Esophagus squamous epithelium (tissue), 5 donors: ENCODE results near the gene SLC44A3. TPM values are rescaled to one million over a fixed set of nuclear protein-coding genes. Genes with fewer than 3 reads are reported as not detected.

ENCODE experiments used
- DNase-seq: peaks from one replicate; lab custom pipeline; 2025; lab: John Stamatoyannopoulos, UW
- H3K27ac ChIP-seq, 4 donors: fragments of 200-600 bp; sonication (generic); one replicate each; pipeline ENCODE4 v1.5.1; 2016 to 2019; ENCODE audit warnings: mild to moderate bottlenecking in 1 of 4
- H3K27me3 ChIP-seq, 4 donors: fragments of 200-600 bp; sonication (generic); 1 replicate in 3 of 4; 2 replicates in 1 of 4; pipeline versions ENCODE4 v1.5.1 to v1.6.0; 2017 to 2021; ENCODE audit warnings: antibody characterized with exemption in 1 of 4
- H3K36me3 ChIP-seq, 3 donors: fragments of 200-600 bp; sonication (generic); one replicate each; pipeline ENCODE4 v1.5.1; 2016 to 2019
- H3K4me1 ChIP-seq, 3 donors: fragments of 200-600 bp; sonication (generic); one replicate each; pipeline ENCODE4 v1.5.1; 2017 to 2019
- H3K4me3 ChIP-seq, 4 donors: fragments of 200-600 bp; sonication (generic); 1 replicate in 3 of 4; 2 replicates in 1 of 4; pipeline ENCODE4 v1.5.1; 2016 to 2019; ENCODE audit warnings: mild to moderate bottlenecking in 2 of 4, moderate library complexity in 1 of 4
- H3K9me3 ChIP-seq, 3 donors: fragments of 200-600 bp; sonication (generic); one replicate each; pipeline ENCODE4 v1.5.1; 2016 to 2019
- POLR2A ChIP-seq, 4 donors: fragments of 450-650 bp; IDR thresholded peaks; one replicate each; pipeline ENCODE4 v1.6.1; 2017; ENCODE audit warnings: antibody characterized with exemption in 4 of 4, mild to moderate bottlenecking in 4 of 4, moderate library complexity in 3 of 4
- WGBS, 2 donors: methylation state at CpG; one replicate each; pipeline ENCODE4 v1.1.5; 2018; 5-methylcytosine and 5-hydroxymethylcytosine counted together
- intact Hi-C: fragments of 100-400 bp; cut with DNase I; formaldehyde crosslinking; loops from one replicate; pipeline ENCODE4 v1.15.0; 2022
- total RNA-seq, 4 donors: library from RNA; depleted of rRNA; stranded (reverse); fragments of >200 nt; gene quantifications; one replicate each; pipeline ENCODE4 v1.1.0, GENCODE V29; 2016
- TF ChIP-seq, protein P1 (sequence below), 6 experiments: fragments of 450-650 bp in 4 of 6; fragments of 200-600 bp in 2 of 6; sonication (generic) in 2 of 6; IDR thresholded peaks; one replicate each; pipeline ENCODE4 v1.5.1; 2016 to 2019; ENCODE audit warnings: antibody characterized with exemption in 6 of 6, mild to moderate bottlenecking in 4 of 6, moderate library complexity in 4 of 6
- donor health status: DM: yes; HTN: yes; CAD: no.

SLC44A3 gene
- total RNA-seq, 4 donors from 2014 or later, result 5.4 to 11.7 (median 9.4) TPM

DNA sequence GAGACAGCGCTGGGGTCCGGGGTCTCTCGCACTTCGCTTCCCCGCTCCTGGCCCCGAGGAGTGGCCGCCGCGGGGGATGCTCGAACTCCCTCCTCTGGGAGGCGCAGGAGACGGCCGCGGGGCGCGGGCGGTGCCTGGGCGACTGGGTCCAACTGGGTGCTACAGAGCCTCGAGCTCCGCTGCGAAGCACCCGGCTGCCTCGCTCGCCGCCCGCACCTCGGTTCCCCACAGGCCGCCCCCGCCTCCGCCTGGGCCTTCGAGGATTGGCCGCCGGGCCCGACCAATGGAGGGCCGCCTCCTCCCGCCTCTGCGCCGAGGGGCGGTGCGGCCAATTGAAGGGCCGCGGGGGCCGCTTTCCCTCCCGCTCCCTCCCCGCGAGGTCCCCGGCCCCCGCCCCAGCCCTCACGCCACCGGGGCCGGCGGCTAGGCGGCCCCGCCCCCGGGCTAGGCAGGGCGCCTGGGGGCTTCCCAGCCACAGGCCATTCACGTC is 106.8 kb downstream of the SLC44A3 start, which contains the start of gene CNN3:
Gene CNN3 (minus strand): TSS at position 196 of the 490 bp plus-strand sequence. CDS start 216 bp downstream, outside the sequence.
- TF ChIP-seq POLR2A (IDR thresholded peaks at IDR 0.05), result peak in 3 of 4 donors; percentile 41 to 96 (median 96)
- TF ChIP-seq, protein P1, sequence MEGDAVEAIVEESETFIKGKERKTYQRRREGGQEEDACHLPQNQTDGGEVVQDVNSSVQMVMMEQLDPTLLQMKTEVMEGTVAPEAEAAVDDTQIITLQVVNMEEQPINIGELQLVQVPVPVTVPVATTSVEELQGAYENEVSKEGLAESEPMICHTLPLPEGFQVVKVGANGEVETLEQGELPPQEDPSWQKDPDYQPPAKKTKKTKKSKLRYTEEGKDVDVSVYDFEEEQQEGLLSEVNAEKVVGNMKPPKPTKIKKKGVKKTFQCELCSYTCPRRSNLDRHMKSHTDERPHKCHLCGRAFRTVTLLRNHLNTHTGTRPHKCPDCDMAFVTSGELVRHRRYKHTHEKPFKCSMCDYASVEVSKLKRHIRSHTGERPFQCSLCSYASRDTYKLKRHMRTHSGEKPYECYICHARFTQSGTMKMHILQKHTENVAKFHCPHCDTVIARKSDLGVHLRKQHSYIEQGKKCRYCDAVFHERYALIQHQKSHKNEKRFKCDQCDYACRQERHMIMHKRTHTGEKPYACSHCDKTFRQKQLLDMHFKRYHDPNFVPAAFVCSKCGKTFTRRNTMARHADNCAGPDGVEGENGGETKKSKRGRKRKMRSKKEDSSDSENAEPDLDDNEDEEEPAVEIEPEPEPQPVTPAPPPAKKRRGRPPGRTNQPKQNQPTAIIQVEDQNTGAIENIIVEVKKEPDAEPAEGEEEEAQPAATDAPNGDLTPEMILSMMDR (IDR thresholded peaks at IDR 0.05), result peak in 2 of 6 experiments; percentile 5 to 6
- peaks cover 5 to 74% (median 17%) of the 10 kb centered on the region in 3 donors for H3K4me1 ChIP-seq
- peaks cover 0 to 5% (median 0%) of the 10 kb centered on the region in 3 donors for H3K36me3 ChIP-seq
- intact Hi-C loops, result loop anchor here (10.0 kb wide), 2 partner anchors 72 to 108 kb away; no protein-coding TSS in a partner anchor
- no peaks in the 10 kb centered on the region for H3K9me3 ChIP-seq
- H3K27me3 ChIP-seq, result peaks cover 0 to 16% (median 0%) of the 10 kb centered on the region in 4 donors
- WGBS, 2 donors, result no CpG with 5 or more reads among the region's 57 CpGs
- peak within 1 kb of the TSS; percentile 73 to 81 (median 76) for H3K4me3 ChIP-seq
- DNase-seq, result no peak
- H3K27ac ChIP-seq, result peak within 1 kb of the TSS; percentile 92 to 96 (median 94)

- Histone ChIP-seq H3K36me3 (peaks cover 0 to 5% (median 0%) of the 10 kb centered on the region in 3 donors), H3K9me3 (no peaks in the 10 kb centered on the region), H3K4me3 (peak overlapping the region; percentile 73 to 81 (median 76)), H3K27ac (peak overlapping the region; percentile 92 to 96 (median 94)), H3K4me1 (peaks cover 5 to 67% (median 17%) of the 10 kb centered on the region in 3 donors), H3K27me3 (peaks cover 0 to 16% (median 0%) of the 10 kb centered on the region in 4 donors)
- intact Hi-C loops, result loop anchor here (10.0 kb wide), 2 partner anchors 73 to 107 kb away; no protein-coding TSS in a partner anchor
- DNase-seq, result no peak
- WGBS, 2 donors, result 38 to 48% methylated on average over 21 to 24 of the region's 40 CpGs
- TF ChIP-seq, protein P1 (IDR thresholded peaks at IDR 0.05), result no peak
- no peak for TF ChIP-seq POLR2A (IDR thresholded peaks at IDR 0.05)
Measured at GRCh38 chr1:94927405-94928175, 107.4 kb downstream of the SLC44A3 start.

GRCh38 chr1:94928293-94928939 is 108.3 kb downstream of the SLC44A3 start:
- H3K4me1 ChIP-seq, result peaks cover 5 to 59% (median 11%) of the 10 kb centered on the region in 3 donors
- peak overlapping the region in 3 of 4 donors; percentile 76 to 81 (median 77) for H3K4me3 ChIP-seq
- no peak for DNase-seq
- H3K9me3 ChIP-seq, result no peaks in the 10 kb centered on the region
- intact Hi-C loops, result loop anchor here (10.0 kb wide), 2 partner anchors 74 to 106 kb away; no protein-coding TSS in a partner anchor
- peaks cover 0 to 16% (median 0%) of the 10 kb centered on the region in 4 donors for H3K27me3 ChIP-seq
- TF ChIP-seq, protein P1 (IDR thresholded peaks at IDR 0.05), result no peak
- no peak for TF ChIP-seq POLR2A (IDR thresholded peaks at IDR 0.05)
- H3K27ac ChIP-seq, result peak overlapping the region; percentile 92 to 96 (median 94)
- 64 to 68% methylated on average over 7 of the region's 7 CpGs for WGBS, 2 donors
- peaks cover 0 to 5% (median 0%) of the 10 kb centered on the region in 3 donors for H3K36me3 ChIP-seq

GRCh38 chr1:94929351-94930217 is 109.4 kb downstream of the SLC44A3 start:
- Histone ChIP-seq H3K4me1 (peaks cover 0 to 48% (median 5%) of the 10 kb centered on the region in 3 donors), H3K27ac (peak overlapping the region in 3 of 4 donors; percentile 5 to 96 (median 95)), H3K36me3 (no peaks in the 10 kb centered on the region), H3K27me3 (peaks cover 0 to 16% (median 0%) of the 10 kb centered on the region in 4 donors), H3K9me3 (no peaks in the 10 kb centered on the region), H3K4me3 (peak overlapping the region in 2 of 4 donors; percentile 35 to 77)
- intact Hi-C loops, result loop anchor here (10.0 kb wide), 2 partner anchors 75 to 105 kb away; no protein-coding TSS in a partner anchor
- TF ChIP-seq, protein P1 (IDR thresholded peaks at IDR 0.05), result no peak
- TF ChIP-seq POLR2A (IDR thresholded peaks at IDR 0.05), result no peak
- no peak for DNase-seq
- 78 to 80% methylated on average over 11 of the region's 11 CpGs for WGBS, 2 donors
